Right cardiac atrium (tissue), 5 donors: Measurements from ENCODE around the gene USP48. TPM values are rescaled to one million over a fixed set of nuclear protein-coding genes. Genes with fewer than 3 reads are reported as not detected.
"Not testable (repeated sequence)": the region's sequence is repeated elsewhere in the genome, so short reads cannot be mapped to it uniquely, and the experiment has no call there.

Source experiments
- ATAC-seq, 2 donors: fragments of 200-7000 bp; cut with Tn5 transposase; one replicate each; pipeline versions ENCODE4 v1.8.0 to v1.9.1; 2020; ENCODE audit warnings: moderate library complexity in 2 of 2, mild to moderate bottlenecking in 1 of 2
- DNase-seq, 3 donors: peaks; one replicate each; pipeline ENCODE4 v3.0.0-alpha.2; 2020
- H3K27ac ChIP-seq: one replicate; pipeline ENCODE4 v1.5.1; 2013; ENCODE audit warnings: mild to moderate bottlenecking, low read length, control low read depth, moderate library complexity
- H3K27me3 ChIP-seq: one replicate; pipeline ENCODE4 v1.6.1; 2013; ENCODE audit not compliant: control insufficient read depth, insufficient read depth
- H3K4me1 ChIP-seq: one replicate; pipeline ENCODE4 v1.6.1; 2013; ENCODE audit warnings: low read length; ENCODE audit not compliant: control insufficient read depth, insufficient read depth
- H3K4me3 ChIP-seq: one replicate; pipeline ENCODE4 v1.5.1; 2013; ENCODE audit warnings: low read length, control low read depth
- H3K9me3 ChIP-seq: one replicate; pipeline ENCODE4 v1.6.1; 2013; ENCODE audit warnings: low read length; ENCODE audit not compliant: control insufficient read depth
- WGBS: extraction: QIAGEN DNeasy Blood & Tissue Kit; methylation state at CpG from one replicate; pipeline ENCODE4 v1.1.7; 2013; 5-methylcytosine and 5-hydroxymethylcytosine counted together
- intact Hi-C, 4 donors: fragments of 100-400 bp; cut with DNase I; formaldehyde crosslinking; loops; one replicate each; pipeline versions ENCODE4 v1.11.0 to v1.14.0; 2022 to 2023
- polyA plus RNA-seq: library from polyadenylated mRNA; stranded (reverse); fragments of 200-250 nt; gene quantifications from one replicate; pipeline ENCODE4 v1.2.3, GENCODE V29; 2013
- total RNA-seq, 4 donors: library from RNA; stranded (reverse); fragmentation: NEBNext Ultra II Directional; extraction: Animal tissue kit (Norgen Biotek cat#: 25700); gene quantifications; one replicate each; pipeline ENCODE4 v1.2.1, GENCODE V29; 2021
- donor health status: healthy with polysubstance abuse.
- donor health status: DM: no; HTN: yes; CAD: no.
- donor health status: DM: no; HTN: no; CAD: no.
- donor health status: DM: no; HTN: yes; CAD: no; lungs with severe emphysema.
- donor health status: DM: yes; HTN: yes; CAD: no.

The USP48 gene
- total and polyA plus RNA-seq, 5 donors, result 19.9 to 49.4 (median 45.7) TPM

- DNase-seq (no peak), ATAC-seq (no peak)
- Histone ChIP-seq H3K27me3 (no peaks in the 10 kb centered on the region), H3K27ac (no peak overlapping the region), H3K4me1 (no peaks in the 10 kb centered on the region), H3K9me3 (no peaks in the 10 kb centered on the region), H3K4me3 (no peak overlapping the region)
- WGBS, result 71% methylated on average over 3 of the region's 3 CpGs
- intact Hi-C loops, result no loop called here
These were observed 91.2 kb downstream of the USP48 start for GRCh38 chr1:21691739-21692138.

- ATAC-seq, result no peak
- WGBS, result 95% methylated on average over 6 of the region's 6 CpGs
- H3K27ac ChIP-seq, result no peak overlapping the region
- H3K27me3 ChIP-seq, result no peaks in the 10 kb centered on the region
- no peaks in the 10 kb centered on the region for H3K4me1 ChIP-seq
- DNase-seq, result no peak
- no peaks in the 10 kb centered on the region for H3K9me3 ChIP-seq
- no peak overlapping the region for H3K4me3 ChIP-seq
- intact Hi-C loops, result no loop called here
These were observed 93.1 kb downstream of the USP48 start for GRCh38 chr1:21689661-21690372.

GRCh38 chr1:21687081-21687529, 95.8 kb downstream of the USP48 start:
- intact Hi-C loops, result no loop called here
- H3K4me3 ChIP-seq, result no peak overlapping the region
- ATAC-seq (no peak), DNase-seq (no peak)
- no peaks in the 10 kb centered on the region for H3K4me1 ChIP-seq
- H3K9me3 ChIP-seq, result no peaks in the 10 kb centered on the region
- 91% methylated on average over 2 of the region's 2 CpGs for WGBS
- no peak overlapping the region for H3K27ac ChIP-seq
- H3K27me3 ChIP-seq, result no peaks in the 10 kb centered on the region

GRCh38 chr1:21685946-21686678, 96.8 kb downstream of the USP48 start:
- H3K4me1 ChIP-seq, result no peaks in the 10 kb centered on the region
- H3K27ac ChIP-seq, result no peak overlapping the region
- 97% methylated on average over 4 of the region's 4 CpGs for WGBS
- H3K27me3 ChIP-seq, result no peaks in the 10 kb centered on the region
- intact Hi-C loops, result no loop called here
- no peak overlapping the region for H3K4me3 ChIP-seq
- no peaks in the 10 kb centered on the region for H3K9me3 ChIP-seq
- ATAC-seq, result no peak
- no peak for DNase-seq

- no peaks in the 10 kb centered on the region for H3K4me1 ChIP-seq
- 86% methylated on average over 9 of the region's 9 CpGs for WGBS
- no peak overlapping the region for H3K4me3 ChIP-seq
- no peak for ATAC-seq
- peak in 1 of 3 donors; percentile 41 for DNase-seq
- no peaks in the 10 kb centered on the region for H3K27me3 ChIP-seq
- H3K27ac ChIP-seq, result no peak overlapping the region
- intact Hi-C loops, result no loop called here
- H3K9me3 ChIP-seq, result no peaks in the 10 kb centered on the region
These were observed 101.5 kb downstream of the USP48 start for GRCh38 chr1:21681426-21681825.

- Histone ChIP-seq H3K4me3 (no peak overlapping the region), H3K27ac (no peak overlapping the region), H3K4me1 (no peaks in the 10 kb centered on the region), H3K9me3 (no peaks in the 10 kb centered on the region), H3K27me3 (no peaks in the 10 kb centered on the region)
- DNase-seq, result no peak
- peak in 1 of 2 donors; percentile 35 for ATAC-seq
- 62% methylated on average over 3 of the region's 3 CpGs for WGBS
- intact Hi-C loops, result no loop called here
These were observed 102.0 kb downstream of the USP48 start for GRCh38 chr1:21680918-21681317.

GRCh38 chr1:21680381-21680780, 102.6 kb downstream of the USP48 start:
- 87% methylated on average over 1 of the region's 1 CpG for WGBS
- Histone ChIP-seq H3K9me3 (no peaks in the 10 kb centered on the region), H3K27me3 (no peaks in the 10 kb centered on the region), H3K4me3 (no peak overlapping the region), H3K4me1 (no peaks in the 10 kb centered on the region), H3K27ac (no peak overlapping the region)
- no peak for ATAC-seq
- no peak for DNase-seq
- intact Hi-C loops, result no loop called here

GRCh38 chr1:21677168-21677567, 105.8 kb downstream of the USP48 start:
- H3K27ac ChIP-seq, result no peak overlapping the region
- WGBS, result 89% methylated on average over 6 of the region's 6 CpGs
- H3K9me3 ChIP-seq, result no peaks in the 10 kb centered on the region
- H3K4me1 ChIP-seq, result peaks cover 16% of the 10 kb centered on the region
- DNase-seq (no peak), ATAC-seq (no peak)
- intact Hi-C loops, result no loop called here
- no peaks in the 10 kb centered on the region for H3K27me3 ChIP-seq
- no peak overlapping the region for H3K4me3 ChIP-seq

GRCh38 chr1:21674957-21675356, 108.0 kb downstream of the USP48 start:
- DNase-seq (peak in 1 of 3 donors; percentile 20), ATAC-seq (no peak)
- Histone ChIP-seq H3K4me1 (peaks cover 21% of the 10 kb centered on the region), H3K27me3 (no peaks in the 10 kb centered on the region), H3K27ac (no peak overlapping the region), H3K4me3 (no peak overlapping the region), H3K9me3 (no peaks in the 10 kb centered on the region)
- 91% methylated on average over 10 of the region's 10 CpGs for WGBS
- intact Hi-C loops, result no loop called here

GRCh38 chr1:21673853-21674252, 109.1 kb downstream of the USP48 start:
- WGBS, result 80% methylated on average over 7 of the region's 7 CpGs
- H3K27ac ChIP-seq, H3K9me3 ChIP-seq, H3K27me3 ChIP-seq, H3K4me3 ChIP-seq, DNase-seq, ATAC-seq, intact Hi-C loops: not testable (repeated sequence)
- peaks cover 27% of the 10 kb centered on the region for H3K4me1 ChIP-seq

- intact Hi-C loops, result no loop called here
- 2% methylated on average over 9 of the region's 9 CpGs for WGBS
- DNase-seq (peak; percentile 86 to 94 (median 92)), ATAC-seq (peak; percentile 75 to 85)
- peaks cover 30% of the 10 kb centered on the region for H3K4me1 ChIP-seq
- H3K27ac ChIP-seq, result peak overlapping the region; percentile 25
- H3K4me3 ChIP-seq, result no peak overlapping the region
- no peaks in the 10 kb centered on the region for H3K27me3 ChIP-seq
- no peaks in the 10 kb centered on the region for H3K9me3 ChIP-seq
These were observed 109.6 kb downstream of the USP48 start for GRCh38 chr1:21673277-21673780.
